ENCODE data around the gene STARD13.

DNA sequence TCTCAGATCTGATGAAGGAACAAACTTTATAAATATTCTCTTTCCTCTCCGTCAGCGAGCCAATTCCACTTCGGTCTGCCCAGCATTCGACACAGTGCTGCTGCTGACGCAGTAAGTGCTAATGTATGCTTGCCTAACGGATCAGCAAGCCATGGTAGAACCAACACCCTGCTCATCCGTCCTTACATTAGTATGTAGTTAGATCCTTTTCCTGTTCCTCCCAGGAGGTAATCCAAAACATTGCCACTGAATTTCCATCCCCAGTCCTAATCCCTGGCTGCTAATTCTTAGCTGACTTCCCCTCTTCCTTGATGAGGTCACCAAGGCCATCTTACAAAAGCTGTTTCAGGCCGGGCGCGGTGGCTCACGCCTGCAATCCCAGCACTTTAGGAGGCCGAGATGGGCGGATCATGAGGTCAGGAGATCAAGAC lies 88.0 kb downstream of the STARD13 start:
- TF ChIP-seq CTCF (conservative IDR thresholded peaks at IDR 0.05; ENCODE audit: low read depth, low read length) (no peak), EZH2phosphoT487 (IDR thresholded peaks at IDR 0.05; ENCODE audit: borderline replicate concordance, low read length) (no peak), EZH2 (IDR thresholded peaks at IDR 0.05; ENCODE audit: low read length, unreplicated experiment) (no peak)
